Omental fat pad (tissue), 4 donors: ENCODE measurements around the gene ABCB11. TPM values are rescaled to one million over a fixed set of nuclear protein-coding genes. Genes with fewer than 3 reads are reported as not detected.

Source experiments
- ATAC-seq: fragments of 150-250 bp; one replicate; pipeline ENCODE4 v1.9.1; 2016; ENCODE audit warnings: mild to moderate bottlenecking, moderate library complexity; ENCODE audit not compliant: low FRiP score
- DNase-seq: peaks from one replicate; pipeline ENCODE4 v3.0.0-alpha.2; 2019; ENCODE audit warnings: low spot score
- CTCF ChIP-seq, 3 donors: fragments of 450-650 bp; IDR thresholded peaks; one replicate each; pipeline ENCODE4 v1.5.1; 2016 to 2017; ENCODE audit warnings: antibody characterized with exemption in 3 of 3, mild to moderate bottlenecking in 3 of 3, moderate library complexity in 2 of 3
- total RNA-seq, 4 donors: library from RNA; depleted of rRNA; stranded (reverse); fragments of >200 nt; gene quantifications; one replicate each; pipeline ENCODE4 v1.1.0, GENCODE V29; 2016

ABCB11 gene
- total RNA-seq, 4 donors from 2014 or later, result 0.24 to 1.2 (median 0.66) TPM

- ATAC-seq (no peak), DNase-seq (no peak)
- TF ChIP-seq CTCF (IDR thresholded peaks at IDR 0.05), result no peak
Measured at GRCh38 chr2:168971261-168971660, 59.9 kb downstream of the ABCB11 start.

- no peak for DNase-seq
- no peak for TF ChIP-seq CTCF (IDR thresholded peaks at IDR 0.05)
- ATAC-seq, result no peak
Measured at GRCh38 chr2:168970711-168971233, 60.4 kb downstream of the ABCB11 start.

GRCh38 chr2:168969865-168970264 lies 61.3 kb downstream of the ABCB11 start:
- ATAC-seq, result no peak
- no peak for DNase-seq
- TF ChIP-seq CTCF (IDR thresholded peaks at IDR 0.05), result no peak

- no peak for ATAC-seq
- no peak for TF ChIP-seq CTCF (IDR thresholded peaks at IDR 0.05)
Measured at GRCh38 chr2:168968342-168968741, 62.8 kb downstream of the ABCB11 start.

GRCh38 chr2:168964251-168964807 lies 66.8 kb downstream of the ABCB11 start:
- ATAC-seq (no peak), DNase-seq (no peak)
- TF ChIP-seq CTCF (IDR thresholded peaks at IDR 0.05), result no peak

More at GRCh38 chr2:168968342-168968741, 62.8 kb downstream of the ABCB11 start:
- DNase-seq, result no peak

- DNase-seq, result no peak
- ATAC-seq, result no peak
- no peak for TF ChIP-seq CTCF (IDR thresholded peaks at IDR 0.05)
Measured at GRCh38 chr2:168962636-168963035, 68.5 kb downstream of the ABCB11 start.
